SK-N-SH (cell line): ENCODE data around the gene NALCN. TPM values are rescaled to one million over a fixed set of nuclear protein-coding genes. Genes with fewer than 3 reads are reported as not detected.

Experiments
- CTCF ChIA-PET: fragments of 300-600, 350-600 bp; formaldehyde crosslinking; extraction: SDS; loops from one replicate; lab custom pipeline; 2021; lab: Yijun Ruan, JAX
- POLR2A ChIA-PET: fragments of 350-600 bp; sonication (Branson Sonifier 250); formaldehyde crosslinking; extraction: SDS; loops from one replicate; lab custom pipeline; 2020; ENCODE audit warnings: antibody characterized with exemption, inconsistent platforms; lab: Yijun Ruan, JAX
- DNase-seq: peaks from one replicate; pipeline ENCODE4 v3.0.0; 2012
- H2AFZ ChIP-seq: fragments of 200-600 bp; sonication (generic); 2 replicates; pipeline ENCODE4 v1.8.1; 2016; ENCODE audit warnings: antibody characterized with exemption, mild to moderate bottlenecking, low read depth
- H3F3A ChIP-seq: fragments of 200-600 bp; sonication (generic); replicated peaks from 2 replicates; pipeline ENCODE3; 2016; ENCODE audit warnings: antibody characterized with exemption, mild to moderate bottlenecking; ENCODE audit not compliant: insufficient read depth
- H3K27ac ChIP-seq, 2 experiments: fragments of 200-500 bp in 1 of 2; fragments of 200-600 bp in 1 of 2; sonication (Bioruptor generic) in 1 of 2; sonication (generic), shearing (Covaris generic) in 1 of 2; 2 replicates each; pipeline versions ENCODE4 v1.5.1 to v1.6.1; 2014 to 2016; ENCODE audit warnings: low read depth in 2 of 2, inconsistent platforms in 1 of 2, low read length in 1 of 2, mild to moderate bottlenecking in 1 of 2, mixed read lengths in 1 of 2
- H3K27me3 ChIP-seq: fragments of 200-600 bp; sonication (generic), shearing (Covaris generic); 2 replicates; pipeline ENCODE4 v1.6.1; 2016; ENCODE audit warnings: mixed run types; ENCODE audit not compliant: insufficient read depth
- H3K36me3 ChIP-seq, 2 experiments: fragments of 200-500 bp in 1 of 2; fragments of 200-600 bp in 1 of 2; sonication (Bioruptor generic) in 1 of 2; sonication (generic) in 1 of 2; replicated peaks in 1 of 2; 2 replicates each; pipeline versions ENCODE3 to v1.5.1; 2014 to 2016; ENCODE audit warnings: low read length in 1 of 2, mild to moderate bottlenecking in 1 of 2; ENCODE audit not compliant: insufficient read depth in 2 of 2, control insufficient read depth in 1 of 2
- H3K4me1 ChIP-seq, 2 experiments: fragments of 200-500 bp in 1 of 2; fragments of 200-600 bp in 1 of 2; sonication (Bioruptor generic) in 1 of 2; sonication (generic), shearing (Covaris generic) in 1 of 2; 2 replicates each; pipeline versions ENCODE4 v1.5.1 to v1.6.1; 2014 to 2016; ENCODE audit warnings: low read depth in 1 of 2, low read length in 1 of 2, mixed run types in 1 of 2; ENCODE audit not compliant: insufficient read depth in 2 of 2, control insufficient read depth in 1 of 2
- H3K4me2 ChIP-seq: fragments of 200-600 bp; sonication (generic), shearing (Covaris generic); 2 replicates; pipeline ENCODE4 v1.6.1; 2017; ENCODE audit warnings: mixed run types
- H3K4me3 ChIP-seq, 2 experiments: fragments of 200-500 bp in 1 of 2; fragments of 200-600 bp in 1 of 2; sonication (Bioruptor generic) in 1 of 2; sonication (generic), shearing (Covaris generic) in 1 of 2; 2 replicates each; pipeline versions ENCODE4 v1.5.1 to v1.8.1; 2014 to 2016; ENCODE audit warnings: low read depth in 2 of 2, inconsistent platforms in 1 of 2, low read length in 1 of 2, mild to moderate bottlenecking in 1 of 2, mixed read lengths in 1 of 2, moderate library complexity in 1 of 2
- H3K79me2 ChIP-seq: fragments of 200-600 bp; sonication (generic); 2 replicates; pipeline ENCODE4 v1.8.1; 2017; ENCODE audit warnings: mild to moderate bottlenecking; ENCODE audit not compliant: insufficient read depth
- H3K9ac ChIP-seq: fragments of 200-600 bp; sonication (generic); 2 replicates; pipeline ENCODE4 v1.6.1; 2017; ENCODE audit warnings: mixed run types
- H3K9me2 ChIP-seq: fragments of 200-600 bp; sonication (generic); 2 replicates; pipeline ENCODE4 v1.6.1; 2017; ENCODE audit warnings: mixed run types
- H3K9me3 ChIP-seq: fragments of 200-600 bp; sonication (generic); 2 replicates; pipeline ENCODE4 v1.6.1; 2017; ENCODE audit warnings: mixed run types, mild to moderate bottlenecking, moderate library complexity
- H4K20me1 ChIP-seq: fragments of 200-600 bp; sonication (generic); 2 replicates; pipeline ENCODE4 v1.6.1; 2017; ENCODE audit warnings: mild to moderate bottlenecking, mixed run types; ENCODE audit not compliant: insufficient read depth
- CHD2 ChIP-seq: fragments of 150-350 bp; IDR thresholded peaks from 2 replicates; pipeline ENCODE4 v1.6.1; 2018; ENCODE audit warnings: low read length; ENCODE audit not compliant: partially characterized antibody
- ELF1 ChIP-seq: IDR thresholded peaks from 2 replicates; pipeline ENCODE4 v1.4.0; 2012
- EZH2phosphoT487 ChIP-seq: fragments of 200-600 bp; sonication (generic); IDR thresholded peaks from 2 replicates; pipeline ENCODE4 v1.6.1; 2017; ENCODE audit warnings: low read depth, mixed run types, mild to moderate bottlenecking, antibody characterized with exemption, moderate library complexity, borderline replicate concordance
- FOSL2 ChIP-seq: IDR thresholded peaks from 2 replicates; pipeline ENCODE4 v1.4.0; 2012; ENCODE audit warnings: low read depth, mild to moderate bottlenecking, moderate library complexity, borderline replicate concordance
- FOXM1 ChIP-seq: IDR thresholded peaks from 2 replicates; pipeline ENCODE4 v1.4.0; 2012; ENCODE audit warnings: low read depth, mild to moderate bottlenecking
- GABPA ChIP-seq: IDR thresholded peaks from 2 replicates; pipeline ENCODE4 v1.4.0; 2012; ENCODE audit warnings: low read depth, mild to moderate bottlenecking
- GATA2 ChIP-seq: sonication (generic); formaldehyde crosslinking; IDR thresholded peaks from 2 replicates; pipeline ENCODE4 v1.5.0; 2020; ENCODE audit warnings: mild to moderate bottlenecking, missing genetic modification reagents
- JUND ChIP-seq: IDR thresholded peaks from 2 replicates; pipeline ENCODE4 v1.4.0; 2012
- NFIC ChIP-seq: IDR thresholded peaks from 2 replicates; pipeline ENCODE4 v1.4.0; 2012; ENCODE audit warnings: borderline replicate concordance
- PBX3 ChIP-seq: IDR thresholded peaks from 2 replicates; pipeline ENCODE4; 2012
- POLR2AphosphoS5 ChIP-seq: IDR thresholded peaks from 2 replicates; pipeline ENCODE4 v1.6.1; 2012; ENCODE audit warnings: low read depth, low read length
- RCOR1 ChIP-seq: fragments of 150-350 bp; IDR thresholded peaks from 2 replicates; pipeline ENCODE4 v1.6.1; 2017; ENCODE audit warnings: antibody characterized with exemption, low read length
- RFX5 ChIP-seq: IDR thresholded peaks from 2 replicates; pipeline ENCODE4 v1.6.1; 2012; ENCODE audit warnings: mild to moderate bottlenecking, improper control_type of control experiment, low read length
- SMC3 ChIP-seq: IDR thresholded peaks from 2 replicates; pipeline ENCODE4 v1.6.1; 2012; ENCODE audit warnings: low read depth, low read length, improper control_type of control experiment
- TAF1 ChIP-seq: IDR thresholded peaks from 2 replicates; pipeline ENCODE4 v1.6.1; 2012; ENCODE audit warnings: low read depth, mild to moderate bottlenecking, low read length, moderate library complexity, borderline replicate concordance
- TEAD4 ChIP-seq: IDR thresholded peaks from 2 replicates; pipeline ENCODE4 v1.4.0; 2012; ENCODE audit warnings: mild to moderate bottlenecking, borderline replicate concordance; ENCODE audit not compliant: insufficient read depth
- USF1 ChIP-seq: IDR thresholded peaks from 2 replicates; pipeline ENCODE4 v1.4.0; 2012; ENCODE audit warnings: low read depth, borderline replicate concordance
- WGBS: methylation state at CpG from one replicate; pipeline ENCODE4 v1.1.6; 2017; ENCODE audit warnings: low lambda C conversion rate; 5-methylcytosine and 5-hydroxymethylcytosine counted together
- polyA plus RNA-seq, 3 experiments: library from polyadenylated mRNA; depleted of rRNA; stranded (reverse); fragments of >200 nt; gene quantifications; 2 replicates each; pipeline ENCODE4 v1.2.3, GENCODE V29; 2012
- TF ChIP-seq, protein P1 (sequence below): fragments of 150-350 bp; IDR thresholded peaks from 2 replicates; pipeline ENCODE4 v1.6.1; 2017; ENCODE audit warnings: antibody characterized with exemption, low read length, low read depth, borderline replicate concordance
- TF ChIP-seq, protein P2 (sequence below): fragments of 150-350 bp; IDR thresholded peaks from 2 replicates; pipeline ENCODE4 v1.6.1; 2016; ENCODE audit warnings: mild to moderate bottlenecking, low read depth, low read length
- TF ChIP-seq, protein P3 (sequence below): fragments of 200-600 bp; sonication (generic); IDR thresholded peaks from 2 replicates; pipeline ENCODE4 v1.6.1; 2017; ENCODE audit warnings: antibody characterized with exemption, mild to moderate bottlenecking, moderate library complexity

NALCN gene
- polyA plus RNA-seq, 1 of the 3 experiments (the other 2 are of a cell fraction): 3.0 TPM

- TF ChIP-seq USF1: no peak
- no peak for TF ChIP-seq TEAD4
- TF ChIP-seq RFX5: no peak
- TF ChIP-seq GATA2 (CRISPR knock-in tag): no peak
- TF ChIP-seq ELF1: no peak
- TF ChIP-seq GABPA: peak; percentile 53; the same call in 1 of the 2 replicates
- no peak for TF ChIP-seq TAF1
- TF ChIP-seq, protein P1, sequence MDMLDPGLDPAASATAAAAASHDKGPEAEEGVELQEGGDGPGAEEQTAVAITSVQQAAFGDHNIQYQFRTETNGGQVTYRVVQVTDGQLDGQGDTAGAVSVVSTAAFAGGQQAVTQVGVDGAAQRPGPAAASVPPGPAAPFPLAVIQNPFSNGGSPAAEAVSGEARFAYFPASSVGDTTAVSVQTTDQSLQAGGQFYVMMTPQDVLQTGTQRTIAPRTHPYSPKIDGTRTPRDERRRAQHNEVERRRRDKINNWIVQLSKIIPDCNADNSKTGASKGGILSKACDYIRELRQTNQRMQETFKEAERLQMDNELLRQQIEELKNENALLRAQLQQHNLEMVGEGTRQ: no peak
- TF ChIP-seq JUND: peak; percentile 73
- peak; percentile 29; the same call in 1 of the 2 replicates for TF ChIP-seq PBX3
These were observed 158.2 kb downstream of the NALCN start (continued) for GRCh38 chr13:101258071-101258470.

GRCh38 chr13:101248739-101249514, 167.4 kb downstream of the NALCN start:
- POLR2A ChIA-PET: no interaction called here
- Histone ChIP-seq H3F3A (no peaks in the 10 kb centered on the region), H3K79me2 (no peaks in the 10 kb centered on the region), H3K9ac (no peak overlapping the region), H3K4me1 (no peaks in the 10 kb centered on the region), H3K9me3 (0 out of 2 replicates have a peak, but pooled peaks cover 9% of the 10 kb centered on the region), H3K27me3 (no peaks in the 10 kb centered on the region), H3K4me2 (no peak overlapping the region), H3K27ac (no peak overlapping the region), H3K36me3 (peaks cover 0 to 8% of the 10 kb centered on the region in 2 experiments), H2AFZ (no peak overlapping the region), H4K20me1 (no peaks in the 10 kb centered on the region), H3K4me3 (no peak overlapping the region), H3K9me2 (no peaks in the 10 kb centered on the region)
- TF ChIP-seq, protein P2, sequence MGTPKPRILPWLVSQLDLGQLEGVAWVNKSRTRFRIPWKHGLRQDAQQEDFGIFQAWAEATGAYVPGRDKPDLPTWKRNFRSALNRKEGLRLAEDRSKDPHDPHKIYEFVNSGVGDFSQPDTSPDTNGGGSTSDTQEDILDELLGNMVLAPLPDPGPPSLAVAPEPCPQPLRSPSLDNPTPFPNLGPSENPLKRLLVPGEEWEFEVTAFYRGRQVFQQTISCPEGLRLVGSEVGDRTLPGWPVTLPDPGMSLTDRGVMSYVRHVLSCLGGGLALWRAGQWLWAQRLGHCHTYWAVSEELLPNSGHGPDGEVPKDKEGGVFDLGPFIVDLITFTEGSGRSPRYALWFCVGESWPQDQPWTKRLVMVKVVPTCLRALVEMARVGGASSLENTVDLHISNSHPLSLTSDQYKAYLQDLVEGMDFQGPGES: no peak
- TF ChIP-seq FOXM1: no peak
- no peak for TF ChIP-seq FOSL2
- no peak for TF ChIP-seq EZH2phosphoT487
- TF ChIP-seq POLR2AphosphoS5: no peak
- TF ChIP-seq RFX5: no peak
- TF ChIP-seq, protein P1: no peak
- no peak for TF ChIP-seq RCOR1
- TF ChIP-seq, protein P3, sequence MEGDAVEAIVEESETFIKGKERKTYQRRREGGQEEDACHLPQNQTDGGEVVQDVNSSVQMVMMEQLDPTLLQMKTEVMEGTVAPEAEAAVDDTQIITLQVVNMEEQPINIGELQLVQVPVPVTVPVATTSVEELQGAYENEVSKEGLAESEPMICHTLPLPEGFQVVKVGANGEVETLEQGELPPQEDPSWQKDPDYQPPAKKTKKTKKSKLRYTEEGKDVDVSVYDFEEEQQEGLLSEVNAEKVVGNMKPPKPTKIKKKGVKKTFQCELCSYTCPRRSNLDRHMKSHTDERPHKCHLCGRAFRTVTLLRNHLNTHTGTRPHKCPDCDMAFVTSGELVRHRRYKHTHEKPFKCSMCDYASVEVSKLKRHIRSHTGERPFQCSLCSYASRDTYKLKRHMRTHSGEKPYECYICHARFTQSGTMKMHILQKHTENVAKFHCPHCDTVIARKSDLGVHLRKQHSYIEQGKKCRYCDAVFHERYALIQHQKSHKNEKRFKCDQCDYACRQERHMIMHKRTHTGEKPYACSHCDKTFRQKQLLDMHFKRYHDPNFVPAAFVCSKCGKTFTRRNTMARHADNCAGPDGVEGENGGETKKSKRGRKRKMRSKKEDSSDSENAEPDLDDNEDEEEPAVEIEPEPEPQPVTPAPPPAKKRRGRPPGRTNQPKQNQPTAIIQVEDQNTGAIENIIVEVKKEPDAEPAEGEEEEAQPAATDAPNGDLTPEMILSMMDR: no peak
- no peak for TF ChIP-seq GATA2 (CRISPR knock-in tag)
- no peak for TF ChIP-seq NFIC
- no peak for TF ChIP-seq CHD2
- no peak for TF ChIP-seq SMC3
- no peak for TF ChIP-seq PBX3
- CTCF ChIA-PET: no interaction called here
- no peak for DNase-seq
- WGBS: 79% methylated on average over 2 of the region's 2 CpGs
